NCI-H2227 (cell line): ENCODE measurements around the gene LMNB1.
"Not testable (repeated sequence)": the region's sequence is repeated elsewhere in the genome, so short reads cannot be mapped to it uniquely, and the experiment has no call there.

Experiments used
- DNase-seq: peaks from one replicate; lab custom pipeline; 2025; ENCODE audit not compliant: unreplicated experiment; lab: John Stamatoyannopoulos, UW

Gene LMNB1

DNA sequence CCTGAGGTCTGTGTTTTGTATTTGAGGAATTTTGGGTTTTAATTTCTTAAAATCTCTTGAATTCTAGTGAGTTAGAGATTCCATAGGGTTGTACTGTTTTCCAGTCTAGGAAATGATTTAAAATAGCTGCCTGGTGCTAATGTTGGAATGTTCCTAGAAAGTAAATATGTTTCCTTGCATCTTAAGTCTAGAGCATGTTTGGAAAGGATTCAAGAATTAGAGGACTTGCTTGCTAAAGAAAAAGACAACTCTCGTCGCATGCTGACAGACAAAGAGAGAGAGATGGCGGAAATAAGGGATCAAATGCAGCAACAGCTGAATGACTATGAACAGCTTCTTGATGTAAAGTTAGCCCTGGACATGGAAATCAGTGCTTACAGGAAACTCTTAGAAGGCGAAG is 41.8 kb downstream of the LMNB1 start:
- DNase-seq, result no peak

DNA sequence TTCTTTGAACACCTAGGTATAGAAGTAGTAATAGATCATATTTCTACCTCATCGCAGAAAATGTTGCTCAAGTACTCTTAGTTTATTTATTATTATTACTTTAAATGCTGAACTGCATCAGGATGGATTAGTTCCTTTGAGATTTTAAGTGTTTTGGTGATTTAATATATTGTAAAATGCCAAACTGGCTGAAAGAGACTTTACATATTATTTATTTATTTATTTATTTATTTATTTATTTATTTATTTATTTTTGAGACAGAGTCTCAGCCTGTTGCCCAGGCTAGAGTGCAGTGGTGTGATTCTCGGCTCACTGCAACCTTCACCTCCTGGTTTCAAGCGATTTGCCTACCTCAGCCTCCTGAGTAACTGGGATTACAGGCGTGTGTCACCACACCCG is 42.3 kb downstream of the LMNB1 start:
- DNase-seq, result no peak

DNA sequence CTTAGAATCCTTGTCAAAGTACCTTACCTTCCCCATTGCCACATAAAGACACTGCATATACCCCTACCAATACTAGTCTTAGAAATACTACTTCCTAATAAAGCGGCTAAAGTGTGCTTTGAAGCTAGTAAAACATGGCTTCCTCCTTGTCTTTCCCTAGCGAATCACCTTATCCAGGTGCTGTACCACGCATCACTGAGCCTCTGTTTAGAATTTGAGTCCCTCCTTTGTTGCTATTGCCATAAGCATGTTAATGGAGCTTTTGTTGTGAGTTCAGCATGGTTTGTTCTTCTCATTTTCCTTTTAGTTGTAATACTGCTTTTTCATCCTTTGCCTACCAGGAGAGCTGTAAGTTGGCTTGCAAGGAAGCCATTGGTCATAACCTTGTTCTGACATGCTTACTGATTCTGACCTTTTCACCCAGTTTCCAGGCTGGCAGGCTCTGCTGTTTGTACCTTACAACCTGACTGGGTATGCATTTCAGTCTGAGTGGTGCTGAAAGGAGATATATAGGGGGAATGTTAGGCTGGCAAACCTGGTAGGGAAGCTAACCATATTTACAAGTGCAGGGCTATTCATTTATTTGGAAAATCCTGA is 49.8 kb downstream of the LMNB1 start:
- DNase-seq, result no peak

DNA sequence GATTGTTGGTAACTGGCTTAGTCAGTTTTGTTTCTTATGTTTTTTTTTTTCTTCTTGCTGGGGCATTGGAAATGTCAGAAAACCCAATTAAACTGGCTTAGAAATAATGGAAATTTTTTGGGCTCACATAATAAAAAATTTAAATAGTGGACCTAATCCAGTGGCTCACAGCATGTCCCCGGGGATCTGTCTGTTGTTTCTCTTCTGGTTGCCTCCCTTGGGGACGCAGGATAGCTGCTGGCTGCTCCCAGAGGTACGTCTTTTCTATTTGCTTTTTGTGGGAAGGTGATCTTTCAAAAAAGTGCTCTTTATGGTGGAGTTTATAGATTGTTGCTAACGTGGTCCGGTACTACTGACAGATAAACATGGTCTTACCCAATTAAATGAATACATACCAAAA is 52.2 kb downstream of the LMNB1 start:
- no peak for DNase-seq

DNA sequence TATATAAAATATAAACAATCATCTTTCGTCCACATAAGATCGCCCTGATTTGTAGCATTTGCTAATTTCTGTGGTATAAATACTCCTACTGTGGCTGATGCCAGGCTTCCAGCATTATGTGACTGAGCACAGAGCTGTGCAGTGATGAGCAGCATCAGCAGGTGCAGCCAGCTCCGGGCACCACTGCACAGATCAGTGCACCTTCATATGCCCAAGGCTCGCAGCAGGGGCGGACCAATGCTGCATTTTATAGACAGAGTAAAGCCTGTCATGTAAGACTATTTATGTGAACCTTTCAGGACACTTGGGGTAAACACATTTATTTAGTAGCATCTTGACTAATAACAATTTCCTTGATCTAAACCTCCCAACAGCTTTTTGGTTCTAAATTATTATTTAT is 53.1 kb downstream of the LMNB1 start:
- no peak for DNase-seq

DNA sequence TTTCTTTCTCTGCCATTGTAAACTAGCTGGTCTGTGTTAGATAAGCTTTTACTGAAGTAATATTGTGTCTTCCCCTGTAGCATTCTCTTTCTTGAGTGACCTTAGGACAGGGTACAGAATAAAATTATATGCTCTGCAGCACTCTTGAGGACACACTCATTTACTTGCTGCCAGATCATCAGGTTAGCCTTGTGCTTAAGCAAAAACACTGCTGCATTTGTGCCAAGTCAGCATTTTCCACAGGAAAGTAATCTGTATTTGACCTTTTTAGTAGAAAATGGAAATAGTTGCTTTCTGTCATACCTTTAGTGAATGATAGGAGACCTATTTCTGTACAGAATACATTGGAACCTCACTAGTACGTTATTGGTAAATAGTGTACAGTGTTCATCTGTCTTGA is 54.2 kb downstream of the LMNB1 start:
- DNase-seq, result no peak

DNA sequence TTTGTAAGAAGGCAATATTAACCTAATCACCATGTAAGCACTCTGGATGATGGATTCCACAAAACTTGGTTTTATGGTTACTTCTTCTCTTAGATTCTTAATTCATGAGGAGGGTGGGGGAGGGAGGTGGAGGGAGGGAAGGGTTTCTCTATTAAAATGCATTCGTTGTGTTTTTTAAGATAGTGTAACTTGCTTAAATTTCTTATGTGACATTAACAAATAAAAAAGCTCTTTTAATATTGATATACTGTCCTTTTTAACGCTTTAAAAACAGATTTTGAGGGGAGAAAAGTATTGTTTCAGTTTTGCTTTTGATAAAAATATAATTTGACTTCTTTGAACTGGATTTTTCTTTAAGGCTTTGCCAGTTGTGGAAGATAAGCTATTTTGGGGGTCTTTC is 59.8 kb downstream of the LMNB1 start:
- no peak for DNase-seq

DNA sequence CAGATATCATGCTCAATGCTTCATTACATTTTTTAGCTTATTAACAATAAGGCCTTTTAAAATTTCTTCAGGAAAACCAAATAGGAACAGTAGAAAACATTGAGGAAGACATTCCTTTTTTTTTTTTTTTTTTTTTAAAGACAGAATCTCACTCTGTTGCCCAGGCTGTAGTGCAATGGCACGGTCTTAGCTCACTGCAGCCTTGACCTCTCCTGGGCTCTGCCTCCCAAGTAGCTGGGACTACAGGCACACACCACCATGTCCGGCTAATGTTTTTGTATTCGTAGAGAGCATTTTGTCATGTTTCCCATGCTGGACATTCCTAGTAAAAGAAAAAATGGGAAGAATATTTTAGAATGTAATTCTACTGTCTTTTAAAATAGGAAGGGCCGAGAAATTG is 60.3 kb downstream of the LMNB1 start:
- no peak for DNase-seq

DNA sequence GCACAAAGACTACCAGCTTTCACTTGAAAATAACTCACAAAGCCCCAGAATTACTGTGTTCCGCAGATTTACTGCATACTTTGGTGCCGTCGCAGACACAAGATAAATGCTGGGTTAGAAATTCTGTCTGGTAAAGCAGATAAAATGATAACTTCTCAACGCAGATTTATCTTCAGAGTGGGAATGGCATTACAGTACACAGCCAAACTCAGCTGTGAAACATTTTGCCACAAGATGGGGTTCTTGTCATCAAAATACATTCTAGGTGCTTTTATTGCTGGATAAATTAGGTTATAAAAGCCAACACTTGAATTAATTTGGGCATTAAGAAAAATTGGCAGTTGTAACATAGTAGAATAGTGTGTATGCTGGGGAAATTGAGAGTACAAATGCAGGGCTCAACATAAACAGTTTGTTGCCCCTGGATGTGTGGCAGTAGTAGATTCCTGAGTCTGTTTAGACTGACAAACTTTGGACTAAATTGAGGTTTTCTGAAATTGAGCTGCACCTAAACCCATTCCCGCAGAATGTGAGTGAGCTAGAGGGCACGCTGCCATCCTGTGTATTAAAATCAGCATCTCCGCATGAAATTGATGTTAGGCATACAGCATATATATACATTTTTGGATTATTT is 61.1 kb downstream of the LMNB1 start:
- no peak for DNase-seq

DNA sequence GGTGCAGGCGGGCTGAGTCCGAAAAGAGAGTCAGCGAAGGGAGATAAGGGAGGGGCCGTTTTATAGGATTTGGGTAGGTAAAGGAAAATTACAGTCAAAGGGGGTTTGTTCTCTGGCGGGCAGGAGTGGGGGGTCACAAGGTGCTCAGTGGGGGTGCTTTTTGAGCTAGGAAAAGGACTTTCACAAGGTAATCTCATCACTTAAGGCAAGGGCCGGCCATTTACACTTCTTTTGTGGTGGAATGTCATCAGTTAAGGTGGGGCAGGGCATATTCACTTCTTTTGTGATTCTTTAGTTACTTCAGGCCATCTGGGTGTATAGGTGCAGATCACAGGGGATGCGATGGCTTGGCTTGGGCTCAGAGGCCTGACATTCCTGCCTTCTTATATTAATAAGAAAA is 62.5 kb downstream of the LMNB1 start:
- not testable (repeated sequence) for DNase-seq

DNA sequence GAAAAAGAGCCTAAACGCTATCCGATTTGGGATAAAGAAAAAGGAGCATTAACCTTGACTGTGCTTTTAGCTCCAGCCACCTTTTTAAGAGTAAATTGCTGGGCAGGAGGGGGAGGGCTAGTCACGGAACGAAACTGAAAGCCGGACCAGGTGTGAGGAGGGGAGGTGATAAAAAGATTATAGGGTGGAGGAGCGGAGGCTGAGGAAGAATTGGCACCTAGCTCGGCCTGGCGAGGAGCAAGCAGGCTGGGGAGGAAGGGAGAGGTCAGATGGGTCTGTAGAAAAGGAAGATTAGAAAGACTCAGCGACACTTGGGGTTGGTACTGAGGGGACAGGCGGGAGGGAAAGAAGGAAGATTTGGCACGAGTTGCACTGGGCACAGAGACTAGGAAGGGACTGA is 66.4 kb downstream of the LMNB1 start:
- not testable (repeated sequence) for DNase-seq

DNA sequence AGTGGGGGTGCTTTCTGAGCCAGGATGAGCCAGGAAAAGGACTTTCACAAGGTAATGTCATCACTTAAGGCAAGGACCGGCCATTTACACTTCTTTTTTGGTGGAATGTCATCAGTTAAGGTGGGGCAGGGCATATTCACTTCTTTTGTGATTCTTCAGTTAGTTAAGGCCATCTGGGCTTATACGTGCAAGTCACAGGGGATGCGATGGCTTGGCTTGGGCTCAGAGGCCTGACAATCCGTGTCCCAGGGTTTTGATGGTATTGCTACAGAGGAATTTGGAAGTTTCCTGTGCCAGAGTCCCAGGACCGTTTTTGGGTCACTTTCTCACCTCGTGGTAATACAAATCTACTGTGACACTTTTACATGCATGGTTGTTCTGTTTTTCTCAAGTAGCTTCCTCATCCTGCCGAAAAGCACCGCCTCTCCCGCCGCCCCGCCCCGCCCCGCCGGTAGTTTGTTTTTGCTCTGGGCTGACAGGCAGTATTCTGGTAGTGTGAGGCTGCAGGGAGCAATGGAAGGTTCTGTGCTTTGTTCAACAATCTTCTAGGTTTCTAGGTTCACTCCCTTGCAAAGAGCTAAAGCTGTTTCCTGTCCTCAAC is 68.6 kb downstream of the LMNB1 start:
- not testable (repeated sequence) for DNase-seq

DNA sequence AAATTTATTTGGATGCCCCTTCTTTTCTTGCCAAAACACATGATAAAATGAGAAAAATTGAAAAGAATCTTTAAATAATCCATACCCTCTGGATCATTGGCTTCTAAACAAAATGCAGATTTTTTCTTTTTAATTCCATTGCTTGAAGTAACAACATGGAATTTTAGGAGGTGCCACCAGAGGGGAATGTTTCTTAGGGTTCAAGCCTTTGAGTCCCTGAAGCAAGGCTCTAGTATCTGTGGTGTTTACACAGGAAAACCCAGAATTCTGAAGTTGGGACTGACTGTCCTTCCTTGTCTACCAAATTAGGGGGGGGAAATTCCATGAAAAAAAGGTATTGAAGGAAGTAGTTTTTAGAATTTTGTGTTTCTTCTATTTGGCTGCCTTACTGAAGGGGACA is 69.4 kb downstream of the LMNB1 start:
- no peak for DNase-seq

DNA sequence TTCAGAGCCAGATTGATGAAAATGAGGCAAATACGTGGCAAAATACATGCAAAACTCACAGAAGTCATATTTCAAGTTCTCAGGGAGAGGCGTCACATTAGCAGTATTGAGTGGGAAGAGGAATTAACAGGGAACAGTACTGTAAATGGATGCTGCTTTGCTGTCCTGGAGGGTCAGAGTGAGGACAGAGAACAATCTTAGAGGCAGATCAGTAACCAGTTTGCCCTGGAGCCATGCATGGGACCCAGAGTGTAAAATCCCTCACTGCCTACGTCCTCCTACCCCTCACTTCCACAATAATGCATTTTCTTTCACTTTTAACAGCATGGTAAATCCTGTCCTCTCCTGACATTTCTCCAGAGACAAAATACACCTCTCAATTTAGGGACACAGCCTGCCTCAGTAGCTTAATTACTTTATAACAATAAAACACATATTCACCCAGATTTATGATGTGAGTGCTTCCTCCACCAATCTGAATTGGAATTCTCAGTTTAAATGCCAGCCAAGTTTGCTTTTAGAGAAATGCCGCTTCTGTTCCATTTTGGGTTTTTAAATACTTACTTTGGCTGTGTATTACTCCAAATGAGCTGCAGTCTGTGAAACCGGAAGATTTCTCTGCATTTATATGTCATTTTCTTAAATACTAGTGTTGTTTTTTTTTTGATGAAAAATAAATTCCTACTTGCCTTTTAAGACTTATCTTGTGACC is 70.0 kb downstream of the LMNB1 start:
- no peak for DNase-seq

DNA sequence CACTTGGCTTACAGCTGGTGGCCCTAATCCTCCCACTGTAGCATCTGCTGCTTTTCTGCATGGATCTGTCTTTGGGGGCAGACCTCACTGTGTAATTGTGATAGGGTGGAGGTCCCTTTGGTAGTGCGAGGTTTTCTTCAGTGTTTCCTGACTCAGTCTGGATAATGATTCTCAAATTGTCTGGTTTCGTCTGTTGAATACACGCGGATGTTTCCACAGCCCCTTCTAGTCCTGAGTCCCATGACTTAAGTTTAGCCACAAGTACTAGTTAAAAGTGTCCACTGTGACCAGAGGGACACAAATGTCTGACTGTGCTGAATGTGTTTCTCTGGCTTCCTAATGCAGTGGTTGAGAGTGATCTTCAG is 70.5 kb downstream of the LMNB1 start:
- no peak for DNase-seq

DNA sequence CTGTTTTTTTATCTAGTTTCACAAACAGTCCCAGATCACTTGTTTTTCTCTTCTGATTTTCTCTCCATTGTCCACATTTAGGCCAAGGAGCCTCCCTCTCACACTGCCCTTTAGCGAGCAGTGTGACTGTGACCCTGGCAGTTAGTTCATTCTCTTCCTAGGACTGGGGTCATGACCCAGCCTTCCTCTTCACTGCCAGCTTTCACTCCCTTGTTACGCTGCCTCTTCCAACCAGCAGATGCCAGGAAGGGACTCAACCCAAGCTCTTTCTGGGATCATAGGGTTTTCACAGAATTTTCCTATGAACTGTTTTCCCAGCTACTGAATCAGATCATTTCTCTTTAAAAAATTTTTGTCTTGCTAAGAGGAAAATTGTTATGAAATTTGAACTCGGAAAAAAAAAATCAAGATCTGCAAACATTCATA is 70.9 kb downstream of the LMNB1 start:
- no peak for DNase-seq

DNA sequence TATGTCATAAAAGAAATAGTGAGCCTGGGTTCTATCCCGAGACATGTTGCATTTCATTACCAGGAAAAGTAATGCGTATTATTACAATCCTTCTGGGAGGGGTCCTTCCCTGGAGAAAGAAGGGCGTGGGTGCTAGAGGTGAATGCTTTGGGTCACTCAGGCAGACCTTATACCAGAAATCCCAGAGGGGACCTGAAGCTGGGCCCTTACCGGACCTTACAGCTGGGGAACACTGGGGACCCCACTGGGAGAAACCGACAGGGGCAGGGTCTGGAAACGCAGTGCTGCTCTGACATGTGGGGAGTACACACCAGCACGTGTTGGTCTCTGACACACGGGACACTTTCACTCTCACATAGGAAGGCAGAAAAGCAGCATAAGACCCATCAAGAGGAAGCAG is 71.3 kb downstream of the LMNB1 start:
- no peak for DNase-seq

DNA sequence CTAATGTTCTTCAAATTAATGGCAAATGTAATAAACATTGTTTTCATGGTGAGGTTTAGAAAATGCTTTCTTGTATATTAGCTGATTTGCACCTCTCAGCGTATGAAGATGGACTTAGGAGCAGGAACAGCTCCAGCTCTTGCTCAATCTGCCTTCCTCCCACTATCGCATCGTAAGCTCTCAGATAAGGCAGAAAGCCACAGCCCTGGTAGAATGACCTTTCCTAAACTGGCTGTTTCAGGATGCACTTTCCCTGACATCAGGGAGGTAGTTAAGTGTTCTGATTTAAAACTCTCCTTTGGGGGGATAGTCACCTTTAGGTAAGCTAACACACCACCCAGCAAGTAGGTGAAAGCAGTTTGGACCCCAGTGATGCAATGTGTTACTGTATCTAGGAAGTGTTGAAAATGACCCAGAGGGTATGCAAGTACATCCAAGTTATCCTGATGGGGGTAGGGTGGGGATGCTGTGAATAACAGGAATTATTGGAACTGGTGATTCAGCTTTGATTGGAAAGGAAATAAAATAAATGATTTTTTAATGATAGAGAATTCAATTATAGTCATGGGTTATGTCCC is 72.3 kb downstream of the LMNB1 start:
- DNase-seq, result no peak

DNA sequence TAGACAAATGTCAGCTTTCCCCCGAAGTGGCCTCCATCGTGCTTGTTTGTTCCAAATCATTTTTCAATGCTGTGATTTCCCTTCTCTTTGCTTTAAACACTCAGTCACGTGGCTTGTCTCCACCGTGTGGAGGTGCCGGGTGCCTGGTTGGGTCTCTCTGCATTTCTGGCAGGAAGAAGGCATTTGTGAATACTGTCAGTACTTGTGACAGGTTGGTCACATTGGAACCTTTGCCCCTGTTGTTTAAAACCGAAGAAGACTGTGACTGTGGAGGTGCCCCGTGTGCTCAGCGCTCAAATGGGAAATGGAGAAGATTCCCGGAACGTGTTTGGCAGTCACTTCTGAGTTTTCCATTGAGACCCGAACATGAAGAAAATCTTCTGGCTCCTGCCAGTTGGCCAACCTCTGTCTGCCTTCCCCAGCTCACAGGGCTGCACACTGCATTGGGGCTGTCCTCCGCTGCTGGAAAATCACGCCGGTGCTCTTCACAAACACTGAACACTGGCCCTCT is 74.6 kb downstream of the LMNB1 start:
- no peak for DNase-seq

DNA sequence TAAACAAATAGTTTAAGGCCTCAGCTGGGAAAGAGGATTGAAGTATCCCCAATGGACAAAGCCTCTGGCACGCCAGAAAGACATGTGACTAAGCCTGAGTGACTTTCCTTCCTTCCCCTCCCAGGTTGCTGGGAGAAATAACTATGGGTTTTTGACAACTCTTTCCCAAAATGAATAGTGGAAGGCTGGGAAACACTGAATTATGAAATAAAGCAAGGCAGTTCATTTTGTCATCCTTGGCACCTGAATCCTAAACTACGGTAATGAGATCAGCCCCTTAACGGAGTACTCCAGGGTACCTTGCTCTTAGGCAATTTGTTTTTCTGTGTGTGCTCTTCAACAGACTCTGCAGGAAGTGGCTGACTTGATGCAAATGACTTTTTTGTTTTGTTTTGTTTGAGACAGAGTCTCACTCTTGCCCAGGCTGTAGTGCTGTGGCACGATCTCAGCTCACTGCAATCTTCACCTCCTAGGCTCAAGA is 75.2 kb downstream of the LMNB1 start:
- no peak for DNase-seq

DNA sequence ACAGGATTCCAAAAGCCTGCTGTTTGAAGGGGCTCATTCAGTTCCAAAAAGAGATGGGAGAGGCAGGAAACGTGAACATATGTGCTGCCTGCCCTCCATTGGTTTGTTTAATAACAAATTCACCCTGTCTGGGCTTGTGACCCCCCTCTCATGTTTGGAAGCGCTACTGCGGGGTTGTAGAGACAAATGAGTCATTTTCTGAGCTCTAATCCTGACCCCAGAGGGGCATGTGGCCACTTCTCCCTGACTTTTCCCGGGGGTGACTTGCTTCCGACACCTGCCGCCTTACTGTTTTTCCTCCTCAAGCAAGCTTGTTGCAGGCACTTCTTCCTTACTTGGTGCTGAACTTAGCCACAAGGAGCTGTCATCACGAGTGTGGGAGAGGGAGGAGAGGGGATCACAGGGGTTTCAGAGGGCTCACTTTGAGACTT is 75.9 kb downstream of the LMNB1 start:
- DNase-seq, result no peak
